HEK293 (cell line): Measurements from ENCODE around the gene VAV3.

ENCODE experiments used
- CTCF ChIP-seq: fragments of 450-650 bp; formaldehyde crosslinking; IDR thresholded peaks from 2 replicates; pipeline ENCODE4 v1.5.1; 2016; ENCODE audit warnings: missing biosample characterization, missing genetic modification characterization
- GLIS1 ChIP-seq: fragments of 450-650 bp; formaldehyde crosslinking; IDR thresholded peaks from 2 replicates; pipeline ENCODE4 v1.5.1; 2016; ENCODE audit warnings: missing biosample characterization, missing genetic modification characterization
- YY1 ChIP-seq: fragments of 450-650 bp; formaldehyde crosslinking; IDR thresholded peaks from 2 replicates; pipeline ENCODE4 v1.5.1; 2018; ENCODE audit warnings: missing biosample characterization, missing genetic modification characterization
- ZFP37 ChIP-seq: fragments of 450-650 bp; formaldehyde crosslinking; IDR thresholded peaks from 2 replicates; pipeline ENCODE4 v1.5.1; 2016; ENCODE audit warnings: missing biosample characterization, missing genetic modification characterization
- ZNF24 ChIP-seq: fragments of 450-650 bp; formaldehyde crosslinking; IDR thresholded peaks from 2 replicates; pipeline ENCODE4 v1.5.1; 2016; ENCODE audit warnings: missing biosample characterization, missing genetic modification characterization
- ZNF280C ChIP-seq: fragments of 450-650 bp; formaldehyde crosslinking; IDR thresholded peaks from 2 replicates; pipeline ENCODE4 v1.5.1; 2016; ENCODE audit warnings: missing biosample characterization, missing genetic modification characterization
- ZNF510 ChIP-seq: fragments of 450-650 bp; formaldehyde crosslinking; IDR thresholded peaks from 2 replicates; pipeline ENCODE4 v1.5.1; 2018; ENCODE audit warnings: mild to moderate bottlenecking, missing genetic modification characterization, missing biosample characterization; ENCODE audit not compliant: insufficient replicate concordance
- ZNF670 ChIP-seq: fragments of 450-650 bp; formaldehyde crosslinking; IDR thresholded peaks from 2 replicates; pipeline ENCODE4 v1.5.1; 2016; ENCODE audit warnings: missing biosample characterization, missing genetic modification characterization, low read depth
- ZNF785 ChIP-seq: fragments of 450-650 bp; formaldehyde crosslinking; IDR thresholded peaks from 2 replicates; pipeline ENCODE4 v1.5.1; 2016; ENCODE audit warnings: missing biosample characterization, missing genetic modification characterization
- TF ChIP-seq, protein P1 (sequence below): fragments of 450-650 bp; formaldehyde crosslinking; IDR thresholded peaks from 2 replicates; pipeline ENCODE4 v1.5.1; 2016; ENCODE audit warnings: missing biosample characterization, missing genetic modification characterization, borderline replicate concordance
- TF ChIP-seq, protein P2 (sequence below): fragments of 450-650 bp; IDR thresholded peaks from 2 replicates; pipeline ENCODE4 v1.5.1; 2018; ENCODE audit warnings: missing biosample characterization, mild to moderate bottlenecking, missing genetic modification characterization
- TF ChIP-seq, protein P3 (sequence below): fragments of 450-650 bp; formaldehyde crosslinking; IDR thresholded peaks from 2 replicates; pipeline ENCODE4 v1.5.1; 2016; ENCODE audit warnings: missing biosample characterization, missing genetic modification characterization

- TF ChIP-seq ZNF510 (no peak), YY1 (no peak), ZNF785 (no peak), ZNF670 (tag by site-specific recombination) (no peak), GLIS1 (tag by site-specific recombination) (peak; percentile 51; the same call in 1 of the 2 replicates), ZFP37 (tag by site-specific recombination) (no peak), CTCF (tag by site-specific recombination) (no peak), ZNF24 (tag by site-specific recombination) (no peak), ZNF280C (tag by site-specific recombination) (no peak)
- TF ChIP-seq, protein P1, sequence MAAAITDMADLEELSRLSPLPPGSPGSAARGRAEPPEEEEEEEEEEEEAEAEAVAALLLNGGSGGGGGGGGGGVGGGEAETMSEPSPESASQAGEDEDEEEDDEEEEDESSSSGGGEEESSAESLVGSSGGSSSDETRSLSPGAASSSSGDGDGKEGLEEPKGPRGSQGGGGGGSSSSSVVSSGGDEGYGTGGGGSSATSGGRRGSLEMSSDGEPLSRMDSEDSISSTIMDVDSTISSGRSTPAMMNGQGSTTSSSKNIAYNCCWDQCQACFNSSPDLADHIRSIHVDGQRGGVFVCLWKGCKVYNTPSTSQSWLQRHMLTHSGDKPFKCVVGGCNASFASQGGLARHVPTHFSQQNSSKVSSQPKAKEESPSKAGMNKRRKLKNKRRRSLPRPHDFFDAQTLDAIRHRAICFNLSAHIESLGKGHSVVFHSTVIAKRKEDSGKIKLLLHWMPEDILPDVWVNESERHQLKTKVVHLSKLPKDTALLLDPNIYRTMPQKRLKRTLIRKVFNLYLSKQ (tag by site-specific recombination), result no peak
- TF ChIP-seq, protein P2, sequence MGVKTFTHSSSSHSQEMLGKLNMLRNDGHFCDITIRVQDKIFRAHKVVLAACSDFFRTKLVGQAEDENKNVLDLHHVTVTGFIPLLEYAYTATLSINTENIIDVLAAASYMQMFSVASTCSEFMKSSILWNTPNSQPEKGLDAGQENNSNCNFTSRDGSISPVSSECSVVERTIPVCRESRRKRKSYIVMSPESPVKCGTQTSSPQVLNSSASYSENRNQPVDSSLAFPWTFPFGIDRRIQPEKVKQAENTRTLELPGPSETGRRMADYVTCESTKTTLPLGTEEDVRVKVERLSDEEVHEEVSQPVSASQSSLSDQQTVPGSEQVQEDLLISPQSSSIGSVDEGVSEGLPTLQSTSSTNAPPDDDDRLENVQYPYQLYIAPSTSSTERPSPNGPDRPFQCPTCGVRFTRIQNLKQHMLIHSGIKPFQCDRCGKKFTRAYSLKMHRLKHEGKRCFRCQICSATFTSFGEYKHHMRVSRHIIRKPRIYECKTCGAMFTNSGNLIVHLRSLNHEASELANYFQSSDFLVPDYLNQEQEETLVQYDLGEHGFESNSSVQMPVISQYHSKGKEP (tag by site-specific recombination), result no peak
- TF ChIP-seq, protein P3, sequence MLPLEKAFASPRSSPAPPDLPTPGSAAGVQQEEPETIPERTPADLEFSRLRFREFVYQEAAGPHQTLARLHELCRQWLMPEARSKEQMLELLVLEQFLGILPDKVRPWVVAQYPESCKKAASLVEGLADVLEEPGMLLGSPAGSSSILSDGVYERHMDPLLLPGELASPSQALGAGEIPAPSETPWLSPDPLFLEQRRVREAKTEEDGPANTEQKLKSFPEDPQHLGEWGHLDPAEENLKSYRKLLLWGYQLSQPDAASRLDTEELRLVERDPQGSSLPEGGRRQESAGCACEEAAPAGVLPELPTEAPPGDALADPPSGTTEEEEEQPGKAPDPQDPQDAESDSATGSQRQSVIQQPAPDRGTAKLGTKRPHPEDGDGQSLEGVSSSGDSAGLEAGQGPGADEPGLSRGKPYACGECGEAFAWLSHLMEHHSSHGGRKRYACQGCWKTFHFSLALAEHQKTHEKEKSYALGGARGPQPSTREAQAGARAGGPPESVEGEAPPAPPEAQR, result no peak
These were observed 28.9 kb upstream of the VAV3 start for GRCh38 chr1:107993920-107994319.
